H9 (cell line): ENCODE results near the gene NCOR1. TPM values are rescaled to one million over a fixed set of nuclear protein-coding genes. Genes with fewer than 3 reads are reported as not detected.

Experiments
- DNase-seq: peaks from one replicate; pipeline ENCODE4 v3.0.0-alpha.2; 2017
- H2AFZ ChIP-seq: one replicate; pipeline ENCODE4 v1.6.1; 2013; ENCODE audit warnings: mild to moderate bottlenecking, low read length, control low read depth, moderate library complexity
- H2AK5ac ChIP-seq: 2 replicates; pipeline ENCODE4 v1.6.1; 2013; ENCODE audit warnings: low read length, control low read depth, mixed read lengths; ENCODE audit not compliant: insufficient read length
- H2BK120ac ChIP-seq: one replicate; pipeline ENCODE4 v1.6.1; 2013; ENCODE audit warnings: low read depth, mild to moderate bottlenecking, low read length, control low read depth, inconsistent platforms; ENCODE audit not compliant: poor library complexity, severe bottlenecking
- H2BK12ac ChIP-seq: 2 replicates; pipeline ENCODE4 v1.6.1; 2013; ENCODE audit warnings: low read length, control low read depth, mixed read lengths, low read depth; ENCODE audit not compliant: insufficient read length
- H2BK15ac ChIP-seq: 2 replicates; pipeline ENCODE4 v1.6.1; 2013; ENCODE audit warnings: low read depth, low read length, control low read depth
- H2BK20ac ChIP-seq: one replicate; pipeline ENCODE4 v1.6.1; 2013; ENCODE audit warnings: low read depth, mild to moderate bottlenecking, low read length, control low read depth, inconsistent platforms; ENCODE audit not compliant: poor library complexity, severe bottlenecking
- H2BK5ac ChIP-seq: 2 replicates; pipeline ENCODE4 v1.6.1; 2013; ENCODE audit warnings: low read length, control low read depth, mixed read lengths; ENCODE audit not compliant: insufficient read length
- H3K14ac ChIP-seq: 2 replicates; pipeline ENCODE4 v1.6.1; 2013; ENCODE audit warnings: low read length, control low read depth; ENCODE audit not compliant: insufficient read depth
- H3K18ac ChIP-seq: 2 replicates; pipeline ENCODE4 v1.6.1; 2013; ENCODE audit warnings: low read depth, mild to moderate bottlenecking, mixed read lengths, low read length, control low read depth; ENCODE audit not compliant: insufficient read length
- H3K23ac ChIP-seq: 2 replicates; pipeline ENCODE4 v1.6.1; 2013; ENCODE audit warnings: low read length, control low read depth, mixed read lengths, low read depth; ENCODE audit not compliant: insufficient read length
- H3K23me2 ChIP-seq: 2 replicates; pipeline ENCODE4 v1.6.1; 2013; ENCODE audit warnings: low read depth, mild to moderate bottlenecking, mixed read lengths, low read length, control low read depth; ENCODE audit not compliant: insufficient read length, poor library complexity, severe bottlenecking
- H3K27ac ChIP-seq: 2 replicates; pipeline ENCODE4 v1.5.1; 2013; ENCODE audit warnings: low read length, control low read depth, mixed read lengths, low read depth; ENCODE audit not compliant: insufficient read length
- H3K27me3 ChIP-seq: 2 replicates; pipeline ENCODE4 v1.6.1; 2013; ENCODE audit warnings: low read length, control low read depth, inconsistent platforms; ENCODE audit not compliant: insufficient read depth
- H3K4ac ChIP-seq: 2 replicates; pipeline ENCODE4 v1.6.1; 2013; ENCODE audit warnings: low read depth, mild to moderate bottlenecking, control low read depth, inconsistent platforms, low read length, moderate library complexity
- H3K4me1 ChIP-seq: 2 replicates; pipeline ENCODE4 v1.6.1; 2013; ENCODE audit warnings: low read length, control low read depth, inconsistent platforms; ENCODE audit not compliant: insufficient read depth
- H3K4me2 ChIP-seq: 2 replicates; pipeline ENCODE4 v1.6.1; 2013; ENCODE audit warnings: low read length, control low read depth, mixed read lengths; ENCODE audit not compliant: insufficient read length, insufficient read depth
- H3K56ac ChIP-seq: 2 replicates; pipeline ENCODE4 v1.6.1; 2013; ENCODE audit warnings: low read depth, mild to moderate bottlenecking, mixed read lengths, low read length, control low read depth; ENCODE audit not compliant: insufficient read length
- H3K79me1 ChIP-seq: 2 replicates; pipeline ENCODE4 v1.6.1; 2013; ENCODE audit warnings: low read depth, mild to moderate bottlenecking, moderate library complexity, low read length, control low read depth, inconsistent platforms; ENCODE audit not compliant: insufficient read depth, poor library complexity, severe bottlenecking
- H3K79me2 ChIP-seq: 2 replicates; pipeline ENCODE4 v1.6.1; 2013; ENCODE audit warnings: low read length, control low read depth, inconsistent platforms; ENCODE audit not compliant: insufficient read depth
- H3K9ac ChIP-seq: 2 replicates; pipeline ENCODE4 v1.6.1; 2013; ENCODE audit warnings: low read length, control low read depth, mixed read lengths; ENCODE audit not compliant: insufficient read length; ENCODE audit errors: extremely low read depth
- H3K9me3 ChIP-seq: one replicate; pipeline ENCODE4 v1.6.1; 2013; ENCODE audit warnings: low read depth, low read length, inconsistent platforms; ENCODE audit not compliant: control insufficient read depth
- H3T11ph ChIP-seq: one replicate; pipeline ENCODE4 v1.6.1; 2013; ENCODE audit warnings: mild to moderate bottlenecking, low read length, control low read depth, inconsistent platforms
- H4K20me1 ChIP-seq: one replicate; pipeline ENCODE4 v1.6.1; 2013; ENCODE audit not compliant: control insufficient read depth, insufficient read length, insufficient read depth
- H4K5ac ChIP-seq: 2 replicates; pipeline ENCODE4 v1.6.1; 2013; ENCODE audit warnings: low read depth, mild to moderate bottlenecking, mixed read lengths, low read length, control low read depth; ENCODE audit not compliant: insufficient read length
- H4K8ac ChIP-seq: replicated peaks from 2 replicates; pipeline ENCODE4 v1.6.1; 2013; ENCODE audit warnings: low read length, control low read depth, mixed read lengths, low read depth; ENCODE audit not compliant: insufficient read length
- H4K91ac ChIP-seq: 2 replicates; pipeline ENCODE4 v1.6.1; 2013; ENCODE audit warnings: low read depth, mild to moderate bottlenecking, moderate library complexity, mixed read lengths, low read length, control low read depth; ENCODE audit not compliant: insufficient read length
- H3K27ac Mint-ChIP-seq, 3 experiments: 2 replicates in 2 of 3; 3 replicates in 1 of 3; pipeline ENCODE4 v1.8.0; 2020 to 2021; ENCODE audit warnings: mixed read lengths in 3 of 3, mild to moderate bottlenecking in 1 of 3, moderate library complexity in 1 of 3
- H3K27me3 Mint-ChIP-seq: 2 replicates; pipeline ENCODE4 v1.8.0; 2021; ENCODE audit warnings: low read depth, mild to moderate bottlenecking, moderate library complexity, mixed read lengths
- H3K36me3 Mint-ChIP-seq, 3 experiments: 2 replicates in 2 of 3; 3 replicates in 1 of 3; pipeline ENCODE4 v1.8.0; 2020 to 2021; ENCODE audit warnings: low read depth in 3 of 3, mixed read lengths in 3 of 3; ENCODE audit not compliant: insufficient read depth in 1 of 3
- H3K4me1 Mint-ChIP-seq, 2 experiments: 2 replicates each; pipeline ENCODE4 v1.8.0; 2020; ENCODE audit warnings: mixed read lengths in 2 of 2
- H3K4me3 Mint-ChIP-seq, 2 experiments: 2 replicates in 1 of 2; 3 replicates in 1 of 2; pipeline ENCODE4 v1.8.0; 2020 to 2021; ENCODE audit warnings: mild to moderate bottlenecking in 2 of 2, mixed read lengths in 2 of 2, moderate library complexity in 1 of 2
- H3K9me3 Mint-ChIP-seq, 2 experiments: 2 replicates in 1 of 2; 3 replicates in 1 of 2; pipeline ENCODE4 v1.8.0; 2020; ENCODE audit warnings: mild to moderate bottlenecking in 2 of 2, mixed read lengths in 2 of 2, moderate library complexity in 1 of 2
- WGBS: extraction: QIAGEN DNeasy Blood & Tissue Kit; methylation state at CpG from one replicate; pipeline ENCODE4 v1.1.7; 2013; ENCODE audit warnings: missing lambda C conversion rate, low lambda C conversion rate, mixed read lengths; ENCODE audit not compliant: insufficient read length; ENCODE audit errors: extremely low coverage; 5-methylcytosine and 5-hydroxymethylcytosine counted together
- total RNA-seq: library from RNA; stranded (reverse); gene quantifications from 2 replicates; pipeline ENCODE4 v1.2.1, GENCODE V29; 2021
- TF ChIP-seq, protein P1 (sequence below): fragments of 200-600 bp; sonication (generic); conservative IDR thresholded peaks from 3 replicates; pipeline ENCODE4 v1.8.0; 2021; ENCODE audit warnings: antibody characterized with exemption, mild to moderate bottlenecking

NCOR1 gene
- total RNA-seq, 1 experiment from 2014 or later, result 119 TPM

DNA sequence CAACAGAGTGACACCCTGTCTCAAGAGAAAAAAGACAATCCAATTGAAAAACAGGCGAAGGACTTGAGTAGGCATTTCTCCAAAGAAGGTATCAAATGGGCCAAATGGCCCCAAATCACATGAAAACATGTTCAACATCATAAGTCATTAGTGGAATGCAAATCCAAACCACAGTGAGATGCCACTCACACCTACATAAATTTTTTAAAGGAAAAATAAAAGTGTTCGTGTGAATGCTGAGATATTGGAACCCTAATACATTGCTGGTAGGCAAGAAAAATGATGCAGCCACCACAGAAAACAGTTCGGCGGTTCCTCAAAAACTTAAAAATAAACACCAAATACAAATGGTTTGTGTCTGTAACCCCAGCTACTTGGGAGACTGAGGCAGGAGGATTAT, 46.9 kb upstream of the NCOR1 start:
- H3K4me2 ChIP-seq, result no peak overlapping the region
- H4K8ac ChIP-seq, result no peak overlapping the region
- H3K36me3 Mint-ChIP-seq, result peaks cover 0 to 2% (median 0%) of the 10 kb centered on the region in 3 experiments; a peak in 2 of 7 replicates
- no peak overlapping the region for H3T11ph ChIP-seq
- no peak overlapping the region for H3K27ac Mint-ChIP-seq
- H4K20me1 ChIP-seq, result no peaks in the 10 kb centered on the region
- no peak overlapping the region for H4K5ac ChIP-seq
- no peak overlapping the region for H3K56ac ChIP-seq
- no peak overlapping the region for H3K23ac ChIP-seq
- H2BK120ac ChIP-seq, result no peak overlapping the region
- no peaks in the 10 kb centered on the region for H3K79me2 ChIP-seq
- H3K14ac ChIP-seq, result no peak overlapping the region
- no CpG with 5 or more reads among the region's 4 CpGs for WGBS
- H3K9ac ChIP-seq, result no peak overlapping the region
- no peak overlapping the region for H3K4me3 Mint-ChIP-seq
- H3K4me1 ChIP-seq, result no peaks in the 10 kb centered on the region
- no peak overlapping the region for H3K27ac ChIP-seq
- no peaks in the 10 kb centered on the region for H3K79me1 ChIP-seq
- H2BK15ac ChIP-seq, result no peak overlapping the region
- H2BK5ac ChIP-seq, result no peak overlapping the region
- H3K4me1 Mint-ChIP-seq, result no peaks in the 10 kb centered on the region
- no peak overlapping the region for H2AFZ ChIP-seq
- DNase-seq, result no peak
- no peak overlapping the region for H2AK5ac ChIP-seq
- H3K27me3 ChIP-seq, result no peaks in the 10 kb centered on the region
- H2BK20ac ChIP-seq, result no peak overlapping the region
- H3K27me3 Mint-ChIP-seq, result no peaks in the 10 kb centered on the region
- no peak overlapping the region for H3K4ac ChIP-seq
- H3K9me3 Mint-ChIP-seq, result no peaks in the 10 kb centered on the region; a peak in 2 of 5 replicates
- H2BK12ac ChIP-seq, result no peak overlapping the region
- H4K91ac ChIP-seq, result no peak overlapping the region
- TF ChIP-seq, protein P1, sequence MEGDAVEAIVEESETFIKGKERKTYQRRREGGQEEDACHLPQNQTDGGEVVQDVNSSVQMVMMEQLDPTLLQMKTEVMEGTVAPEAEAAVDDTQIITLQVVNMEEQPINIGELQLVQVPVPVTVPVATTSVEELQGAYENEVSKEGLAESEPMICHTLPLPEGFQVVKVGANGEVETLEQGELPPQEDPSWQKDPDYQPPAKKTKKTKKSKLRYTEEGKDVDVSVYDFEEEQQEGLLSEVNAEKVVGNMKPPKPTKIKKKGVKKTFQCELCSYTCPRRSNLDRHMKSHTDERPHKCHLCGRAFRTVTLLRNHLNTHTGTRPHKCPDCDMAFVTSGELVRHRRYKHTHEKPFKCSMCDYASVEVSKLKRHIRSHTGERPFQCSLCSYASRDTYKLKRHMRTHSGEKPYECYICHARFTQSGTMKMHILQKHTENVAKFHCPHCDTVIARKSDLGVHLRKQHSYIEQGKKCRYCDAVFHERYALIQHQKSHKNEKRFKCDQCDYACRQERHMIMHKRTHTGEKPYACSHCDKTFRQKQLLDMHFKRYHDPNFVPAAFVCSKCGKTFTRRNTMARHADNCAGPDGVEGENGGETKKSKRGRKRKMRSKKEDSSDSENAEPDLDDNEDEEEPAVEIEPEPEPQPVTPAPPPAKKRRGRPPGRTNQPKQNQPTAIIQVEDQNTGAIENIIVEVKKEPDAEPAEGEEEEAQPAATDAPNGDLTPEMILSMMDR, result no peak
- no peaks in the 10 kb centered on the region for H3K23me2 ChIP-seq
- H3K9me3 ChIP-seq, result no peaks in the 10 kb centered on the region
- H3K18ac ChIP-seq, result no peak overlapping the region
